Measurements from ENCODE around the gene PHACTR3.

PHACTR3 gene

DNA sequence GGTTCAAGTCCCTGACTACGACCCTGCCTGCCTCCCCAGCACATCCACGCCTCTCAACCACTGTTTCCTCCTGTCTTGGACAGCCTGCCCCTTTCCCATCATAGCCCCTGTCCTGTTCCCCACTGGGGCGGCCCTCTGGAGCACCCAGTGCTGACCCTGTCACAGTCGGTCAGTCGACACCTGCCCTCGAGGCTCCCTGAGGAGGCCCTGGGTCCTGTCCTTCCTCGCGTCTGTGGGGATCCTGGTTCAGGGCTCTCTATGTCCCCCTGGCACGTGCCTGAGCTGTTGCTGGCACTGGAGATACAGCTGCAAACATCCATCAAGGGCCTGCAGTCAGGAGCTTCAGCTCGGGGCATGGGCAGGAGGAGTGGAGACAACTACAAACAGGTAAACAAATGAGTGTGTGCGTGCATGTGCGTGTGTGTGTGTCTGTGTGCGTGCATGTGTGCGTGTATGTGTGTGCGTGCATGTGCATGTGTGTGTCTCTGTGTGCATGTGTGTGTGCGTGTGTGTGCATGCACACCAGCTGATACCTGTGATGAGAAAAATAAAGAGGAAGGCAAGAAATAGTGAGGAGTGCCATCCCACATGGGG lies 132.8 kb downstream of the PHACTR3 start:
- DNase-seq = no peak

DNA sequence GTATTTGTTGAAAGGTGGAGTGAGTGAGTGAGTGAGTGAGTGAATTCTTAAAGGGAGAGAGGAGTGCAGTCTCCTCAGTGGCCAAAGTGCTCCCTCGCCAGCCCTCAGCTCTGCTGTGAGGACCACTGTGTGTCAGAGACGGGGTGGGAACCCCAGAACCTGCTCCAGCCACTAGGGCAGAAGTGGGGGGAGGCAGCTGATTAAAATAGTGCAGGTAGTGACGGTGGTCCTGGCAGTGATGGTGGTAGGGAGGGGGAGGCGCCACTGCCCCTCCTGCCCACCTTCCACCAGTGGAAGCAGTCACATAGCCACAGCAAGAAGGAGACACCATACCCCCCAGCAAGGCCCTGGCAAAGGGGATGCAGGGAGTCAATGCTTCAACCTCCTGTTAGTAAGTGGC lies 133.5 kb downstream of the PHACTR3 start:
- DNase-seq = no peak

DNA sequence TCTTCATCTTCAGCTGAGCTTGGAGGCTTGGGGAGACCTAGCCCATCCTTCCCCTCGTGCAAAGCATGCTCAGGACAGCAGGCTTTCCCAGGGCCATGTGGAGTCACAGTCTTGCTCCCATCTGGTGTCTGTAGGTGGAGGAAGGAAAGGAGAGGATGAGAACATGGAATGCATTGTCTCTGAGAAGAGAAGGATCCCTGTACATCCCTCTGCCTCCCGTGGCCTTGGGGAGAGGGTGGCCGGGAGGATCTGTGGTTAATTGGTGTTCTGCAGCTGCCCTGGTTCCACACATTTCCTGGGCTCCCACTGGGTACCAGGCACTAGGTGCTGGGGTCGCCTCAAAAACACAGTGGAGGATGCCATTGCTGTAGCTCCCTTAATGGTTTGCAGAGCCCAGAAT lies 134.5 kb downstream of the PHACTR3 start:
- no peak for DNase-seq

DNA sequence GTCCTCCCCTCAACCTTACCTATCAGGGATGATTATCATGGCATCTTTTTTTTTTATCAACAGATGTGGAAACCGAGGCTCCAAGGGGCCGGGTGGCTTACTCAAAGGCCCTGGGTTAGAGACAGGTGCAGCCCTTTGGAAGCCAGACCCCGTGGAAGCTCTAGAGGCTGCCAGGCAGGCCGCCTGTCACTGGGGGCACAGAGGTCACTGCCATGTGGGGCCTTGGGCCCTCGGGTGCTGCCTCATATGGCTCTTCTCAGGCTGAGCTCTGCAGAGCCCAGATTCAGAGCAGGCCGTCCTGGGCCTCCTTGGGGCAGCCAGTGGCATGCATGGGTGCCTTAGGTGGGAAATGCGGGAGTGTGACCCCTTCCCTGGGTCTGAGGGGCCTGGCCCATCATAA lies 136.3 kb downstream of the PHACTR3 start:
- no peak for DNase-seq

DNA sequence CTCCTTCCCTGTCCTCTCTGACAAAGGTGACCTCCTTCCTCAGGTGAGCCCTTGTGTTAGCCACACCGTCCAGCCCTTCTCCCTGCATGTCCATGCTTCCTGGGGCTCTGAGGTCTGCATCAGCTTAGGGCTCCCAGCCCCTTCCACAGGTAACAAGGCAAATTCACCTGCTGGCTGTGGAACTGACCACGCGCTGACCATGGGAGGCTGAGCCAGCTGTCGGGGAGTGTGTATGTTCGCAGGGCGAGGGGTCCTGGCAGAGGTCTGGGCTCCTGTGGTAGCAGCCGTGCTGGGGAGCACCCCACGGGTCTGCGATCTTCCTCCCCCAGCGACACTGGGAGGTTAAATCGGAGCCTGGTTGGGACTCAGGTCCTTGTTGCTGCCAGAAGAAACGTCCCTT lies 136.7 kb downstream of the PHACTR3 start:
- no peak for DNase-seq

DNA sequence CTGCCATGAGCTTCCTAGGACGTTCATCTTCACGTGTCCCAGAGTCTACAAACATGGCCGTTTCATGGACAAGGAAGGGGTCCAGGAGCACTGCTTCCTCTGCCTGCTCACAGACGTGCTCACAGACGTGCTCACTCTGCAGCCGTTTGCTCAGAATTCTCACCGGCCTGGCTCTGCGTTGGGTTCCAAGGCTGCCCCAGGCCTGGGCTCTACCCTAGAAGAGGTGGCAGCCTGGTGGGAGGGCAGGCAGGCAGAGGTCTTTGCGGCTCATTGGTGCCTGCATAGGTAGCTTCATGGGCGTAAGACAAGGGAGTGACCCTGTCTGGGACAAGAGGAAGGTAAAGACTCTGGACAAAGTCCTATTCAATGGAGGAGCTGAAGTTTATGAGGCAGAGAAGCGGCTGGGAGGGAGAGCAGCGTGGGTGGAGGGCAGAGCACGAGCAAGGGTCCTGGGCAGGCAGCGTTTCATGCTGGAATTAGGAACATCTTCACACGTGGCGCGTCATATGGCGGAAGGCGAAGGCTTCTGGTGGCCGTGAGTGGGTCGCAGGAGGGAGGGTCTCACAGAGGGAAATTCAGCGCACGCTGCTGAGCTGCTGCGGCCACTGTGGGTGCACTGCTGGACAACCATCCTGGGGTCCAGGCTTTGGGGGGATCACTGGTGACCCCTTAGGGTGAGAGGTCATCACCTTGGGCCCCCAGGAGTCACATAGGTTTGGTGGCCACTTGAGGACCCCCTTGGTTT lies 138.2 kb downstream of the PHACTR3 start:
- DNase-seq = no peak

DNA sequence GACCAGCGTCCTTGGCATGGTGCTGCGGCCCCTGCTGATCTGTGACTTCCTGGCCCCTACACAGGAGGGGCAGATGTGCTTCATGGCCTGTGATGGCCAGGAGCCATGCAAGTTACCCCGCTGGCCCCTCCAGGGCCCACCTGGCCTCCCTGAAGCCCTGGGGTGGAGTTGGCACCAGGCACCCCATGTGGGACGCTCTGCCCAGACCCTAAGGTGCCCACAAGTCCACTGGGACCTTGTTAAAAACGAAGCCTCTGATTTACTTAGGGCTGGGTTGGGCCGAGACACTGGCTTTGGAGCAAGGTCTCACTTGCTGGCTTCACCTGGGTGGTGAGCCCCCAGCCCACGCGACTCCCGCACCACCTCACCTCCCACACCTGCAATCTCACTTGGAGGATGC lies 139.0 kb downstream of the PHACTR3 start:
- DNase-seq = no peak

DNA sequence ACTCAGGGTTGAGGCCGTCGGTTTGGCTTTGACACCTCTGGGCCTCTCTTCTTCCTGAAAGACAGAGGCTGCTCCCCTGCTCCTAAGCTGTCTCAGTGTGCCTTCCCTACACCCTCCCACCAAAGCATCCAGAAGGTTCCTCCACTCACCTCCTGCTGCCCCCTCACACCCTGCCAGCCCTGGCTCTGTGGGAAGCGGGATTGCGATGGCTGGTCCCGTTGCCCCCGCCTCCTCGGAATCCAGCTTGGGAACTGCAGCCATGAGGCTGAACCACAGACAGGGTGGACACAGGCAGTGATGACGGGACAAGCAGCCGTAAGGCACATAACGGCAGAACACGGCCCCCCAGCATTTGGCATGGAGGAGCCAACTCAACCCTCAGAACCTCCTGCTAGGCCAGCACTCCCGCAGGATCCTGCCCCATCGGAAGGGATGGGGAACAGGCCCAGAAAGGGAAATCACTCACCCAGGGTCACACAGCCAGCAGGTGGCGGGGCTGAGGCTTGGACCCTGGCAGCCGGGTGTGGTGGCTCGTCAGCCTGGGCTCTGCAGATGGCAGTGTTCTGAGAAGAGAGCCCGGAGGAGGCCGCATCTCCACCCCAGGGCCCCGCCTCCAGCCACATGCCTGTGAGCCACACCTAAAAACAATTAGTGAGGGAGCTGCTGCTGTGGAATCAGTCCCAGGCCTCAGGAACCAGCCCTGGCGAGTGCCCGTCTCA lies 139.6 kb downstream of the PHACTR3 start:
- DNase-seq = no peak

DNA sequence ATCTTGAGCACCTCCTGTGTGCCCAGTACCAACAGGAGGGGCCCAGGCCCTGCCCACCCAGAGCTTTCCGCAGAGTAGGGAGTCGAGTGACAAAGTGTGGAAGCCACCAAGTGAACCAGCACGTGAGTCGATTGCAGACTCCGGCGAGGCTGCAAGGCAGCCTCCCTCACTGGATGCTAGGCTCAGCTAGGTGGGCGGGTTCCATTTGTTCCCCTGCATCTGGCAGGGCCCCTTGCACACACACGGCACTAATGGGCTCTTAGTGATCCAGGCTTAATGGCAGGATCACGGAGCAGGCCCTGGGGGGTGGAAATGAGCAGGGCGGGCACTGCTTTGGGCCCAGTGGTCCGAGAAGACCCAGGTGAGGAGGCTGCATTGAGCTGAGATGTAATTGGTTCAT lies 140.4 kb downstream of the PHACTR3 start:
- no peak for DNase-seq

DNA sequence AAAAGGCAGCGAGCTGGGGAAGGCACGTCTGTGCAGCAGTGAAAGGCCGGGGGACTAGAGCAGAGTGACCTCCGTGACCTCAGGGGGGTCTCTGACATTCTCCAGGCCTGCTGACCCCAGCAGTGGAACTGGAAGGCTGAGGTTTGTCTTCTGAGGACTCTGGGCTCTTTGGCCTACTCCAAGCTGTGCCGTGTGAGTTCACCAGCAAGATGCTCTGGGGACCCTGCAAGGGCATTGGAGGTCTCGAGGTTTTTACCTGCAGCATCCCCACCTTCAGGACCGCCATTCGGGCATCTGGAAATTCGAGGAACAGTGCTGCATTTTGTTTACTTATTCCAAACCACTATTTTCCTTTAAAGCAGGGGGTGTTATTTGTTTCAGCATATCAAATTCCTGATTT lies 140.9 kb downstream of the PHACTR3 start:
- no peak for DNase-seq

DNA sequence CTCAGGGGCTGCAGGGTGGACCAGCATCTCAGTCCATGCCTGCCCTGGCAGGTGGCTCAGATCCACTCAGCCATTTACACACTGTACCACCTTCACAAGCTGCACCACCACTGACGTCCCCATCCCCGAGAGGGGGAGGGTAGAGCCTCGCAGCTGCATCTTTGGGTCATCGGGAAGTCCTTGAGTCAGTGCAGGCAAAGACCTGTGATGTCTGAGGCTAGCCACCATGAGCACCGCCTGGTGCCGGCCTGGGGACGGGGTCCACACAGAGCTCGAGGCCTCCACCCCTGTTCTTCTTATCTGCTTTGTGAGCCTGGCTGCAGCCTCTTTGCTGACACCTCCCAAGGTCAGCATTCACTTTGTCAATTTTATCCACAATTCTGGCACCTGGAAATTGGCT lies 141.4 kb downstream of the PHACTR3 start:
- no peak for DNase-seq

DNA sequence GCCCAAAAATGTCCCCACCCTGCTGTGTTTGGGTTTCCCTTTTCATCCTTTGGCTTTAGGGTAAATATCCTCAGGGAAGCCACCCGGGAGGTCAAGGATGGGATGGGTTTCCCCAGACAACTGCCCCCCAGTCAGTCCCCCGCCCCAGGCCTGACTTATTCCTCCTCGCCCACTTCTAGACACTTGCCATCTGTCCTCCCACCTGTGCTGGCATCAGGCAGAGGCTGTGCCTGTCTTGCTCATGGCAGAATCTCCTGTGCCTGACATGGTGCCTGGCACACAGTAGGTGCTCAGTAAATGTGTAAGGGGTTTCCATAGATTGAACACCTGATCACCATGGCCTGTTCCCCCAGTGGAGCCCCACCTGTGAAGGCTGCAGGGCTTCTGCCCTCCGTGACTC lies 141.8 kb downstream of the PHACTR3 start:
- no peak for DNase-seq

DNA sequence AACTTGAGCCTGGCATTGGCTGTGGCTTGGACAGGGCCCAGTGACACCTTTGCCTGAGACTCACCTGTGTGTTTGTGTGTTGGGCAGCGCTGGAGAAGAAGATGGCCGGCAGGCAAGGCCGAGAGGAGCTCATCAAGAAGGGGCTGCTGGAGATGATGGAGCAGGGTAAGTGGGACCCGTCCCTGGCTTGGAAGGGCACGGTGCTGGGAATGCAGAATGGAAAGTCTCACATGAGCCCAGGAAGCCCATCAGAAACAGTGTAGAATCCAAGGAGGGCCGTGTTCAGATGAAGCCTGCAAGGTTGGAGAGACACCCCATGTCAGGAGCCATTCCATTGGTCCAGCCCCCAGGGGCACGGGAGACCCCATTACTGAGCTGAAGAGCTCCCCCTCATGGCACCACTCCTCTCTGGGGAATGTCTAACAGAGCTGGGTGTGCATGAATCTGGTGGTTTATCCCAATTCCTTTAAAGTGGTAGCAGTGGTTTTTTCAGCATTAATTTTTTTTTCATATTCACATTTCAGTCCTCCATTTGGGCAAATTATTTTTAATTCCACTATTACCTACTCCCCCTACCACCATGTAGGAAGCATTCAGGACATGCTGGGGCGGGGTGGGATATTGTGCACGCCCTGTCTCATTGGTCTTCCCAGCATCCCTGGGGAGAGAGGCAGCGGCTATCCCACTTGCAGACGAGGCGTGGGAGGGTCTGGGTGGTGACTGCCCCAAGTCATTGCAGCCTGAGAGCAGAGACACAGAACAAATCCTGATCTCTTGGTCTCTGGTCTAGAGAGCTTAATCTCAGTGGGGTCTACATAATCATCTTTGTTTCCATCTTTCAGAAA lies 143.6 kb downstream of the PHACTR3 start:
- DNase-seq = no peak

DNA sequence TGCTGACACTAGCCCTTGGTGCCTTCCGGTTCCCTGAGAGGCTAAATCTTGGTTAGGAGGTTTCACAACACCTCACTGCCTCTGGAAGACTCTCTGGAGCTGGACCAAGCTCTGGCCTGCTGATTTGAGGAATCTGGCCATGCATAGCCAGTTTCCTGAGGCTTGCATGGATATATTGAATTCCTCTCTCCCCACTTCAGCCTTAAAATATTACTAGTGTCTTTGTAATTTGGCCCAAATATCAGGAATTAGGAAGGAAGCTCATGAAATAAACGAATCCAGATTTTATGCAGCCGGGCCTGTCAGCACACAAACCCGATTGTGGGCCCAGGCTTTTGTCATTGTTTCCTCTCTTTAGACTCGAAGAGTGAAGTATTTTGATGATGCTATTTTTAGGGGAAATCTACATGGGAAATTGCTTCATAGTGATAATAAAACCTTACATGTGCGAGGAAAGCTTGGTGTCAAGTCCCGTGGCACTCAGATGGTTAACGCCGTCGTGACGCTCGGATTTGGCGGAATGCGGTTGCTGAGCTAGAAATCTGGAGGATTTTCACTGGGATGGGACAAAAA lies 144.4 kb downstream of the PHACTR3 start:
- DNase-seq = peak; percentile 55

DNA sequence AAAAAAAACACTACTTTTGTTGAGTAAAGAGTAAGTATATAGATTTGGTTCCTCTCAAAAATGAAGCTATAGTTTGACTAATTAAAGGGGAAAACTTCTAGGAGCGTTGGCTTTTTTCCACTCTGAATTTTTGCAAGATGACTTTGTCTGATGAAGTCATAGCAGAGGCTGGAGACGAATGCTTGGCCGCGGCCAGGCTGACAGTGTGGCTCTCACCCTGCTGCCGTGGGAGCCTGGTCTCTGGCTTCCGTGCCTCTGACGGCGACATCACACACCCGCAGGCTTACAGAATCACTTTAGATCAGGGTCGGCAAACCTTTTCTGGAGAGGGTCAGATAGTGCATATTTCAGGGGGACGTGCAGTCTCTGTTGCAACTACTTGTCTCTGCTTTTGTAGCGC lies 145.0 kb downstream of the PHACTR3 start:
- peak; percentile 45 for DNase-seq

DNA sequence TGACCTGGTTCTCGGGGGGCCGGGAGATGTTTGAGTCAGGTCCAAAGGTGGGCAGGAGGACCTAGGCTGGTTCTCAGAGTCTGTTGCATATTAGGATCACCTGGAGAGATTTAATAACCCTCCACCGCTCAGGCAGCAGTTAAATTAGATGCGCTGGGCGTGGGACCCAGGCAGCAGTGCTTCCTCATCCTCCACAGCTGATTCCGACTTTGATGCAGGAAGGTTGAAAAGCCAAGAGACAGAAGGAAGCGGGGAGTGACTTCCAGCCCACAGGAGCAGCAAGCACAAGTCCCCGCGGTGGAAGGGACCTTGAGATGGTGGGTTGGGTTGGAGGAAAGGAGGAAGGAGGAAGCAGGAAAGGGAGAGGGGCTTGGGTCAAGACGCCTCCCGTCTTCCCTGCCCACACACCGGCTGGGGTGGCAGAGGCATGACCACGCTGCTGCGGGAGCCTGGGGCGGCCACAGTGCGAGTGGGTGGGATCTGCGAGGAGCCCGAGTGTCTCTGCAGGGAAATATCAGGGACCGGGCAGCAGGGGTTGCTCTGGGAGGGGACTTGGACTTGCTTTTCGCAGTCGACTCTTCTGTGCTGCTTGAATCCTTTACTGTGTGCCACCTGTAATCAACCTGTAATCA lies 146.0 kb downstream of the PHACTR3 start:
- DNase-seq = no peak

DNA sequence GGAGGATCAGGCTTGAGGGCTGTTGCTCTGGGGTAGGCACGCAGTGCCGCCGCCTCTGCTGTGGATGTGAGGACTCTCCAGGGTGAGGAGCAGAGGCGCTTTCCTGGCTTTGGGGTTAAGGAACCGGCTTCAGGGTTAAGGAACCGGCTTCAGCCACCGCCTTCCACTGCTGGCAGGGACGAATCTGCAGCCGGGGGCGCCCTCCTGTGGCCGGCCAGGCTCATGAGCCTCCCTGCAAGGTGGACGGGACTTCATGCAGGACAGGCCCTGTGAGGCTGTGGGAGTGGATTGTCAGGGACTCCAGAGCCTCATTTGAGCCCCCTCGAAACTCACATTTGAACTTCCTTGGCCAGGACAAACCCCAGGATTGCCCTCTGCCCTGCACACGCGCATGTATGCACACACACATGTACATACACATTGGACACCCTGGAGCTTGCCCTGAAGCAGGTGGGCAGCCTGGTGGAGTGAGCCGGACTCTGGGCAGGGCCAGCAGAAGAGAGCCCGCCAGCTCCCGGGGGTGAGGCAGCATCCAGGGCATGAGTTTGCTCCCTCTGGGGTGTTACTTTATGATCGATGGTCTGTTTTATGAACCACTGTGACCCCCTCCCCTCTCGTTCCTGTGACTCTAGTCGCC lies 146.9 kb downstream of the PHACTR3 start:
- DNase-seq = peak; percentile 91

DNA sequence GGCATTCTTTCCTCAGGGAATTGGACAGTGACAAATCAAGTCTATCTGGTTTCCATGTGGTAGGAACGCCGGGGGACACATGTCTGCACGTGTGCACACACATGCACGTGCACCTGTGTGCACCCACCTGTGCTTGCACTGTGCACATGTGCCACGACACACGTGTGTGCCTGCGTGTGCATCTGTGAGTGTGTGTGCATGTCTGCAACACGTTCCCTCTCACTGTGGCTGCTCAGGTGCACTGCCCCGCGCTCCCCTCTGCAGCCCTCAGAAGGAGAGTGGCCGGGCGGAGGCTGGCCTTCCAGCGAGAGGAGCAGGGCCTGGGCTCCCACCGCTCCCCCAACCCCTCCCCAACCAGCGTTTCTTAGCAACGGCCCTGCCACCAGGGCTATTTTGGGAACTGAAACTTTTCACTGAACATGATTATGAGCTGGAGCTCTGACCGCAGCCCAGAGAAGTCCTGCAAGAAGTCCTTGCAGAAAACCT lies 147.8 kb downstream of the PHACTR3 start:
- peak; percentile 59 for DNase-seq

DNA sequence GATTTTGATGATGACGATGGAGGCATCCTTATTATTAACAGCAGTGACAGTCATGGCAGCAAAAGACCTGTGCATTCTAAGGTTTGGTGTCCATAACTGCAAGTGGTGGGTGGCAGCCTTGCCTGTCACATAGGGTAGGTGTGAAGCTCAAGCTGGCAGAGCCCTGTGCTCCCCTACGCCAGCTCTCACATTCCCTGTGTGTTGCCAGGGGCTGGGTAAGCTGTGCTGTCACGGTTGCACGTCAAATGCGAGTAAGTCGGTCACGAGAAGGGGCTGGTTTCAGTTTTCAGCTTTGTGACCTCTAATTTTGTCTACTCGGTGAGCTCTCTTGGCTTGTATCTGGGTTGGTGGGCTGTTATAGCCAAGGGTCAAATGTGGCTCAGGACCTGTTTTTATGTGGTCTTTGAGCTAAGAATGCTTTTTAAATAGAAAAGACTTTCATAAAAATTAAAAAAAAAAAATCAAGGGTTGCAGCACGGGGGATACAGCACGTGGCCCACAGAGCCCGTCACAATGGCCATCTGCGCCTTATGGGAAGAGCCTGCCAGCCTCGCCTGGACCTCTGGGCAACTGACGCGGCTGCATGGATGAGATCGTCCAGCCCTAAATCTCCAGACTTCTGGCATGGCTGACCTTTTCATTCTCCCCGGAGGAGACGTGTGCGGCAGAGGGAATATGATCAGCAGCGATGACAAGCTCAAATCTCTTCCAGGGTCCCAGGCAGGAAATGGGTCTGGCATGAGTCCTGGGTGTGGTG lies 148.5 kb downstream of the PHACTR3 start:
- DNase-seq = peak; percentile 25

DNA sequence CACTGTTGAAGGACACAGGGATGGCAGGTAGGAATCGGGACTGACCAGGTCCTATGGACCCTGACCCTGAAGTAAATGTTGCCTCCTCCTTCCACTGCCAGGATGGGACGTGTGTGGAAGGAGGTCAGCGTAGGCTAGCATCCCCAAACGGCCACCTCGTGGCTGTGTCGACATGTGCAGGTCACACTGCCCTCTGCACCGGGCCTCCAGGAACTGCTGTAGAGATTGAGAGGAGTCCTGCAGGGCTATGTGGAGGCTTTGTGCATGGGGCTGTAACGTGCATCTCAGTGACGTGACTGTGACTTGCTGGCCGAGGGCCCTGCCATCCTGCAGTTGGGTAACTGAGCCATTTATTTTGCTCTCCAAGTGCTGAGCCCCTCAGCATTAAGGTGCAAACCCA lies 149.5 kb downstream of the PHACTR3 start:
- no peak for DNase-seq

DNA sequence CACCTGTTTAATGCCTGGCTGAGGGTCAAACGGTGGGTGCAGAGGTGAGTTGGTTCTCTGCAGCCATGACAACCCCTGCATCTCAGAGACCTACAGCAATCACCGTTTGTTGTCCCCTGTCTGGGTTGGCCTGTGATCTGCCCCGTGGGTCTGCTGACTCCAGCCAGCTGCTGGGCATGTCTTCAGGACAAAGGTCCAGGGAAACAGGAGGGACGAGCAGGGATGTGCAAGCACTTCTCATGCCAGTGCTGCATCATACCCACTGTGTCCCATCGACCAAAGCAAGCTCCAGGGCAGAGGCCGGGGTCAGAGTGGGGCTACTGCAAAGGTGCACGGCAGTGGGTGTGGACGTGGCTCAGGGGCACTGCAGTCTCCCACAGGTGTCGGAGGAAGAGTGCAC lies 150.2 kb downstream of the PHACTR3 start:
- DNase-seq = no peak
